ENCODE data around the gene PSG11. TPM values are rescaled to one million over a fixed set of nuclear protein-coding genes. Genes with fewer than 3 reads are reported as not detected.

PSG11 gene
- total RNA-seq = not detected in 2 replicates

GRCh38 chr19:43026369-43026768 is at the start of gene PSG11:
TSS of gene PSG11 (minus strand) at chr19:43026469. CDS start at chr19:43026372, 97 bp downstream.

Other genes with a start within 250 kb of the PSG11 start
- gene PSG1, start 146.8 kb downstream of the PSG11 start, total RNA-seq = not detected in 2 replicates
- gene PSG6, start 108.6 kb downstream of the PSG11 start, total RNA-seq = not detected in 2 replicates
- gene PSG7, start 89.3 kb downstream of the PSG11 start, total RNA-seq = 0.36 TPM in 1 of 2 replicates, not detected in the other
- gene PSG2, start 56.2 kb upstream of the PSG11 start, total RNA-seq = not detected in 2 replicates
- 0.18 TPM in 1 of 2 replicates, not detected in the other for gene PSG5, start 160.1 kb upstream of the PSG11 start, total RNA-seq
- 0.18 and 0.49 TPM in 2 replicates for gene PSG4, start 179.2 kb upstream of the PSG11 start, total RNA-seq
- gene PSG9, start 243.1 kb upstream of the PSG11 start, total RNA-seq = not detected in 2 replicates

Data from cardiac atrium fibroblast (primary cell).